Glomerular visceral epithelial cell (primary cell): Measurements from ENCODE around the gene DIAPH1.

Experiments
- DNase-seq: peaks from one replicate; pipeline ENCODE4 v3.0.0-alpha.2; 2016; ENCODE audit errors: extremely low spot score

Gene DIAPH1

DNA sequence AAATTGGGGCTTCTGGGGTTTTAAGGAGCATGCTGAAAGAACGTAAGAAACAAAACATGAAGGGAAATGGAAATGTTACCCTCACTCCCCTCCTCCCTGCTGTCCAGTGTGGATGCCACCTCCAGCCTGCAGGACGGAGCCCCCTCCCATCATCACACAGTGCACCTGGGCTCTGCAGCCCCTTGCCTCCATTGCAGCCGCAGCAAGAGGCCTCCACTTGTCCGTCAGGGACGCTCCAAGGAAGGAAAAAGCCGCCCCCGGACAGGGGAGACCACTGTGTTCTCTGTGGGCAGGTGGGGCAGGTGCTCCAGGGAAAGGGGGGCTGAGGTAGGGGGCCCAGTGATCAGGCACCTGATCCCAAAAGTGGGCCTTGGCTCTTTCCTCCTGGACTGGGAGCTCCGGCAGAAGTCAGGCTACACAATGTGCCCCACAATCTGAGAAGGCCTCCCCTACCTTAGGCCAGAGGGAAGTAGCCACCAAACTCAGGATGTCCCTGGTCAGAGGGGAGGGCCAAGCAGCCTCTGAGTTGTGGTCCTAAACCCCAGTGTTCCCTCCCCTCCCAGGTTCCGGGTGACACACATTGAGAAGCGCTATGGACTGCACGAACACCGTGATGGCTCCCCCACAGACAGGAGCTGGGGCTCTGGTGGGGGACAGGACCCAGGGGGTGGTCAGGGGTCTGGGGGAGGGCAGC is 20.7 kb upstream of the DIAPH1 start:
- DNase-seq, result no peak

DNA sequence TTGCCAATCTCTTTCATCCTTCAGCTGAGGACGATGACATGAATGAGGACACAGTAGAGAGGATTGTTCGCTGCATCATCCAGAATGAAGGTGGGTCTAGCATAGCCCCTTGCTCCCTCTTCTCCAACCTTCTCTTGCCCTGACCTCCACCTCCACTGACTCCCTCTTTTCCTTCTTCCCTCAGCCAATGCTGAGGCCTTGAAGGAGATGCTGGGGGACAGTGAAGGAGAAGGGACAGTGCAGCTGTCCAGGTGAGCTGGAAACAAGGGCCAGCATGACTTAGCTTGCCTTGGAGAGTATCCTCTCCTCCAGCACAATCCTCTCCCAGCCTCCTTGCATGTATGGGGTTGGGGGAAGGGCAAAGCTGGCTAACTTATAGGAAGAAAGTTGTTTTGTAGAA is 20.0 kb upstream of the DIAPH1 start:
- no peak for DNase-seq

- peak; percentile 60 for DNase-seq
Measured at GRCh38 chr5:141637767-141638419, 19.1 kb upstream of the DIAPH1 start.

DNA sequence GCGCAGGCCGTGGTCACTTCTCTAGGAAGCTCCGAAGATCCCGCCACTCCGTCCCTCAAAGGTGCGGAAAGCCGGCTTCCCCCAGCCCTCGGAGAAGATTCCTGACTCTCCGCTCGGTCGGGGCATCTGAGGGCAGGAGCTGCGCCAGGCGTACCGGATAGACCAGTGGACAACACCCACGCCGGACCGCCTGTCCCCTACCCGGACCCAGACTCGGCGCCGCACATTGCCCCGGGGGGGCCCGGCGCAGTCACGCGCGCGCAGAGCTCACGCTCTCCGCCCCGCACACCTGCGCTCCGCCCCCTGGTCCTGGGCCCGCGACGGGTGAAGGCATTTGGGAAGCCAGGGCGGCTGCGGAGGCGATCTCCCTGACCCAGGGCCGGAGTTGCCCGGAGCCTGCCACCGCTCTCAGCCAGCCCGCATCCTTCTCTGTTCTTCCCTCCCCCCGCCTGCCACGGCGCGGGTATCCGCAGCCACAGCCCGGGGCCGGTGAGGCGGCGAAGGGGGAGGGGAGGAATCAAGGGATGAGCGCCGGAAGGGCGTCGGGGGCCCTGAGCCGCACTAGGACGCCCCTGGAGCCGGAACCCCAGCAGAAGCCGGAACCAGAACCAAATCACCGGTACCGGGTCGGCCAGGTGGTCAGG is 18.4 kb upstream of the DIAPH1 start:
- no peak for DNase-seq

GRCh38 chr5:141636413-141637122 is 17.8 kb upstream of the DIAPH1 start, which contains the start of the genes HDAC3 and RELL2:
HDAC3 (minus strand) TSS chr5:141636849; CDS start chr5:141636790, 59 bp downstream.
RELL2 (plus strand) TSS chr5:141636997; CDS start chr5:141638226, 1,229 bp downstream.
- DNase-seq, result peak; percentile 94

GRCh38 chr5:141636106-141636412 is 17.3 kb upstream of the DIAPH1 start:
- no peak for DNase-seq

DNA sequence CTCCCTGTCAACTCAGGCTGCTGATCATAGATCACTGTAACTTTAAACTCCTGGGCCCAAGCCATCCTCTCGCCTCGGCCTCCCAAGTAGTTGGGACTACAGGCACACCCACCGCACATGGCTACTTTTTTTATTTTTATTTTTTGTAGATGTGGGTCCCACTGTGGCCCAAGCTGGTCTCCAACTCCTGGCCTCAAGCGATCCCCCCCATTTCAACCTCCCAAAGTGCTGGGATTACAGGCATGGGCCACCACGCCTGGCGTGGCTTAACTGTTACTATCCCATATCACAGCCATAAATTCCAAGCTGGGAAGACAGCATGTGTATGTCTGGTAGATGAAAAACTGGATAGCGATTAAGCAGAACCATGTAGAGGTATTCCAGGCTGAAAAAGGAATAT is 16.8 kb upstream of the DIAPH1 start:
- DNase-seq, result no peak

DNA sequence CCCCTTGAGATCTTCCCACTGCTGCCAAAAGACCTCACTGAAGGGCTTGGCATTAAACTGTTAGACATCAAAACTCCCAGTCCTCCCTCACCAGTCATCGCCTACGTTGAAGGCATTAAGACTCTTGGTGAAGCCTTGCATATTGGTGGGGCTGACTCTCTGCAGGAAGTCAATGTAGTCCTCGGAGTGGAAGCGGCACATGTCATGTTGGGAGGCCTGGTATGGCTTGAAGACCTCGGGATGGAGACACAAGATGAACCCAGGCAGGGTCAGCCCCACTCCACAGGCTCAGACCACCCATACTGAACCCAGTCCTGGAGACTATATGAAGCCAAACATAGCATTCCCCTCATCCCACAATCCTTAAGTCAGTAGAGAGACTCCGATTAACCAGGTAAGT is 15.9 kb upstream of the DIAPH1 start:
- DNase-seq, result no peak

DNA sequence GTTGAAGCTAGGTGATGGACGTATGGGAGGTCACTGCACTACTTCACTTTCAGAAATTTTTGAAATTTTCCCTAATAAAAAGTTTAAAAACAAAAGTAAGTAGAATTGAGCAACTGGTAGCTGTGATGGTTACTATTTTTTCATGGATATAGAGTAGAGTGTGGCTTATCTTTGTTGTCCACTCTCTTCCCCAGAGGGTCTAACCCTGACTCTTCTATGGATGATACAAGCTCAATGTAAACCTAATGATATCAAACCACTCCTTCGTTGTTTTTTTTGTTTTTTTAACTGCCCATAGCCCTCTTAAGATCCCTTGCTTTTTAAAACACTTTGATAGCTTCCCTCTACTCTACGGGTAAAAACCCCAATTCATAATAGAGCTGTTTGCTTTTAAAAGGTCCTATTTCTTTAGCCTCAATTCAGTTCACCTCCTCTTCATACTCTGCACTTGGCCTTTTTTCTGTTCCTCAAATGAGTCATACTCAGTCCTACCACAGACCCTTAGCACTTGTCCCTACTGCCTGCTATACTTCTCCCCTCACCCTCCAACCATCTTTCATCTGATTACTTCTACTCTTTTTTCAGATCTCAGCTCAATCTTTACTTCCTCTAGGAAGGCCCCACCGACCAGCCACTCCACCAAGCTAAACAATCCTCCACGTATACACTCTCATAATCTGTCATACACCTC is 15.2 kb upstream of the DIAPH1 start:
- DNase-seq, result no peak

DNA sequence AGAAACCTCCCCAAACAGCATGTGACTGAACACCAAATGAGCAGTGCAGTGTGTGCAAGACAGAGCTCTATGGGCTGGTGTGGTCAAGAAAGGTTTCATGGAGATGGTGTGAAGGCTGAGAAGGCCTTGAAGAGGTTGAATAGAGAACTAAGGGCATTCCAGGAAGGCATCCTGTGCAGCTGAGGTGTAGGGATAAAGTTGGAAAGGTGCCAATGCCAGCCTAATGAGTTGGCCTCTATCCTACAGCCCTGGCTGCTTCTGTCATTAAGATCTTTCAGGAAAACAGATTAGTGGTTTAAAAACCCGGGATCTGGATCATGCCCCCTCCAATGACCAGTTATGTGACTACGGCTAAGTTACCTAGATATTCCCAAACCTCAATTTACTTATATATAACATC is 13.8 kb upstream of the DIAPH1 start:
- DNase-seq, result no peak

DNA sequence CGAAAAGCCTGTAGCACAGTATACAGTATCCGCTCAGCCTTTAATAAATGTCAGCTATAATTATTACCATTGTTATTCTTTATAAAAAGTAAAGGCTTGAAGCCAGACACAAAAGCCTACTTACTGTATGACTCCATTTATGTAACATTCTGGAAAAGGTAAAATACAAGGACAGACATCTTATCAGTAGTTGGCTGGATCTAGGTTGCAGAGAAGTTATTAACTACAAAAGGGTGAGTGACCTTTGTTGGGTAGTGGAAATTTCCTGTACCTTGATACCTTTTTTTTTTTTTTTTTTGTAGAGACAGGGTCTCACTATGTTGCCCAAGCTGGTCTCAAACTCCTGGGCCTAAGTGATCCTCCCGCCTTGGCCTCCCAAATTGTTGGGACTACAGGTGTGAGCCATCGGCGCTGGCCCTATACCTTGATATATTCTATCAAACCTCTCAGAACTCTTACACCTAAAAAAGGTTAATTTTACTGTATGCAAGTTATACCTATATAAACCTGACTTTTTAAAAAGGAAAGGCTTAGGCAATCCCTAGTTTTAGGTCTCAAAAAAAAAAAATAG is 11.9 kb upstream of the DIAPH1 start:
- DNase-seq, result no peak

- no peak for DNase-seq
Measured at GRCh38 chr5:141628175-141628788, 9.5 kb upstream of the DIAPH1 start.

GRCh38 chr5:141623611-141624010 is 4.8 kb upstream of the DIAPH1 start:
- no peak for DNase-seq

- no peak for DNase-seq
Measured at GRCh38 chr5:141623186-141623585, 4.4 kb upstream of the DIAPH1 start.

DNA sequence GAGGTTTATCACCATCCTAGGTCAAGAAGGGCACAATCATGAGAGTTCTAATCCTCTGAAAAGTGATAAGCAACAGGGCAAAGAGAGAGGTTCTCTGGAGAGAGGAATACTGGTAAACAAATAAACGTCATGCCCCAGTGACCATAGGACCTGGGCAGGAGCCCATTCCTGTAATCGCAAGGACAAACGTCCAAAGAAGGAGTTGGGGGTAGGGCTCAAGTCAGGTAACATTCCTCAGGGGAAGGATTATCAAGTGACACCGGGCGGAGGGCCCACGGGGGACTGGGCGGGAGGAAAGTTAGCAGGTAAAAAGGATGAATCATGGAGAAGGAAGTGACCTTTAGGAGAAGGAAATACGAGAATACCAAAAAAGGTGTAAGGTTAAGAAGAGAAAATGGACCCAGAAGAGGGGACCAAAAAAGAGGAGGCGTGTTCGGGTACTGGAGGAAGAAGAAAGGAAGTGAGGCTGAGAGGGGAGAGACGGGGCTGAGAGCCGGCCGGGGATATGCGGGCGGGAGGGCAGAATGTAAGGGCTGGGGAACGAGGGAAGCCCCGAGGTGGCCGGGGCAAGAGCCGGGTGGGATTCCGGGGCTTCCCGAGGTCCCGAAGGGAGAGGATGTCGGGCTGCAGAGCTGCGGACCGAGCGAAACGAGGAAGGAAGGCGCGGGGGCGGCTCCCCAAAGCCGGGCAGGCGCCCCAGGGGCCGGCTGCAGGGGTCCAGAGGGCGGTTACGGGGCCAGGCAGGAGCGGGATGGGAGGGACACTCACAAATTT is 583 bp downstream of the DIAPH1 start:
- DNase-seq, result peak; percentile 69

DNA sequence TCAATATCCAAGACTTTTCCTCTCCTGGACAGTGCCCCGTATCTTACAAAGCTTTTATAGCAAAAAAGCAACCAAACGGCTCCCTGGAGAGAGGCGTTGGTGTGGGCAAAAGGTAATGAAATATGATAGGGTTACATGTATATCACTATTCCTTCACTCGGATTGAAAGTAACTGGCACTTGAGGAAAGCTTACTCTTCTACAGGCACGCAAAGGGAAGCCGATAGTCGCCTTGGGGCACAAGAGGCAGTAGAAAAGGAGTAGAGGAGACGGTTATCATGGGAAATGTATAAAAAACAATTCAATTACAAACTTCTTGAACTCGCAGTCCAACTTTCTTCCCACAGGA is 1.1 kb downstream of the DIAPH1 start:
- DNase-seq, result peak; percentile 29

DNA sequence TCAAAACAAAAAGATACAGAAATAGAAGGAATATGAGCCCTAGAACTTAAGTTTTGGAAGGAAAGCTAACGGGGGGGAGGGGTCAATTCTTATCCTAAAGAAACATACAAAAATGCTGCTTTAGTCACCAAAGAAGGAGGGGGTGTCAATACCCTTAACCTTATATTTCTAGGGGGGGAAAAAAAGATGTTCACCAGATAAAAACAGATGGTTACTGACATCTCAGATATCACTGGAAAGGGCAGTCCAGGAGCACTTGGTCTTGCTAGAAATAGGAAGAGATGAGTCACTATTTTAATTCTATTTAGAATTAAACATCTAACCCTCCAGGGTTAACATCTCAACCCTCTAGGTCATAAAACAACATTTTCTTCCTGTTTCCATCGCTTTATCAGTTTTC is 1.7 kb downstream of the DIAPH1 start:
- no peak for DNase-seq

DNA sequence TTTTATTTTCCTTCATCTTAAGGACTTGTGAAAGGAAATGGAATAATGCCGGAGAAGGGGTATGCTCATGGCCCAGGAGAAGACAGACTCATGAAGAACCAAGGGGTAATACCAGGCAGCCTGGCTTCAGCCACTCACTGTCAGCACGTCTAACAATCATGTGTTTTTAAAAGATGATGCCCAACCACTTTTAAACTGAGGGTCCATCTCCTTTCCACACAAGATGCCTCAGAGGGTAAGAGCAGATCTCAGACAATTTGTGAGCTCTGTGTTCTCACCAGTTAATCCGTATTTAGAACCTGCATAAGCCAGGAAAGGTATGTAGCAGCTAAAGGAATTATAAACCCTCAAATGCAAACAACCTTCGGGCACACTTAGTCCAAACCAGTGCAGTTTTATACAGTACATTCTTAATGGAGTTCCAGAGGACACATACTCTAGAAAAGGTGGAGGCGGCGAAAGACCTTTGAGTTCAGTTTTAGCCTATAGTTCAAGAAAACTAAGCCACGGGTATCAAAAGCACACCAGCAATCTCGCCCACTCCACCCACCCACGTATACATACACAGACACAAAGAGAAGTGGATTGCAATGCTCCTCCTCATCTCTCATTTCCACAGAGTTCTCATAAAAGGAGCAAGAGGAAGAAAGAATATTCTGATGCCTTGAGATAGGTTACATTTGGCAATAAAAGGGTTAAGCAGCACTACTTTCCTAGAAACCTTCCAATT is 2.6 kb downstream of the DIAPH1 start:
- no peak for DNase-seq

DNA sequence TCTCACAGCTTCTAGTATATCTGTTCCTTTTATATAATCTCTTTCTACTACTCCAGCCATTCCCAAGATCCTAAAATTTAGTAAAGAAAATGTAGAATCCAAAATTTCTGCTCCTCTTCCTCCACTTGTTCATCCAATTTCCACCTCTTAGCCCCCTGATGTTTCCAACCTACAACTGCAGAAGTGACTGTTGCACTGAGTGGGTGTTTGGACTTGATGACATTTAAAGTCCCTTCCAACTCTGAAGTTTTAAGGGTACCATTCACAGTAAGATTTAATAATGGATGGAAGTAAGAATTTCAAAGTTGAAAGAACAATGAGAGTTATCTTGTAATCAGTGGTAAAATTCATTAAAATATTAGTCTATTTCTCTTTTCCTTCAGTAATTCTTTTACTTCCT is 5.5 kb downstream of the DIAPH1 start:
- no peak for DNase-seq

DNA sequence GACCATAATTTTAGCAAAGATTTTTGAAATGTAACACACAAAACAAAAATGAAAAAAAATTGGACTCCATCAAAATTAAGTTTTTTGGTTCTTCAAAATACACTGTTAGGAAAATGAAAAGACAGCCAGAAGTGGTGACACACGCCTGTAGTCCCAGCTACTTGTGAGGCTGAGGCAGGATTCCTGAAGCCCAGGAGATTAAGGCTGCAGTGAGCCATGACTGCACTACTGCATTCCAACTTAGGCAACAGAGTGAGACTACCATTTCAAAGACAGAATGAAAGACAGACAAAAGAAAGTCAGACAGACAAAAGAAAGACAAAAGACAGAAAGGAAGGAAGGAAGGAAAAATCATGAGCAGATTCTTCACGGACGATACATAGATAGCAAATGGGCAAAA is 7.5 kb downstream of the DIAPH1 start:
- peak; percentile 53 for DNase-seq
